AG04450 (cell line): ENCODE results near the gene COL23A1. TPM values are rescaled to one million over a fixed set of nuclear protein-coding genes. Genes with fewer than 3 reads are reported as not detected.

ENCODE experiments used
- CTCF ChIA-PET: fragments of 300-600, 350-600 bp; formaldehyde crosslinking; extraction: SDS; loops from one replicate; lab custom pipeline; 2022; ENCODE audit warnings: antibody characterized with exemption, inconsistent platforms; lab: Charles Lee
- POLR2A ChIA-PET: fragments of 350-600 bp; formaldehyde crosslinking; extraction: SDS; loops from one replicate; lab custom pipeline; 2021; ENCODE audit warnings: antibody characterized with exemption, inconsistent platforms; lab: Yijun Ruan, JAX
- DNase-seq: peaks from one replicate; pipeline ENCODE4 v3.0.0-alpha.2; 2011; ENCODE audit warnings: low read depth, low spot score
- H3K27ac ChIP-seq: one replicate; pipeline ENCODE4 v1.5.1; 2012; ENCODE audit warnings: low read depth, low read length, control low read depth
- H3K27me3 ChIP-seq: one replicate; pipeline ENCODE4 v1.6.0; 2012; ENCODE audit warnings: low read length; ENCODE audit not compliant: control insufficient read depth, insufficient read depth
- H3K4me3 ChIP-seq: 2 replicates; pipeline ENCODE4 v1.5.1; 2011; ENCODE audit warnings: mild to moderate bottlenecking, low read depth, low read length, control low read depth
- H3K9me3 ChIP-seq: 2 replicates; pipeline ENCODE4 v1.5.1; 2012; ENCODE audit warnings: low read length; ENCODE audit not compliant: control insufficient read depth, insufficient read depth
- polyA plus RNA-seq: library from polyadenylated mRNA; depleted of rRNA; stranded (reverse); fragments of >200 nt; gene quantifications from 2 replicates; pipeline ENCODE4 v1.2.3, GENCODE V29; 2011
- TF ChIP-seq, protein P1 (sequence below): IDR thresholded peaks from 2 replicates; pipeline ENCODE4 v1.5.1; 2011; ENCODE audit warnings: low read depth, low read length, control low read depth, inconsistent platforms

Gene COL23A1
- polyA plus RNA-seq, 1 experiment, result not detected

DNA sequence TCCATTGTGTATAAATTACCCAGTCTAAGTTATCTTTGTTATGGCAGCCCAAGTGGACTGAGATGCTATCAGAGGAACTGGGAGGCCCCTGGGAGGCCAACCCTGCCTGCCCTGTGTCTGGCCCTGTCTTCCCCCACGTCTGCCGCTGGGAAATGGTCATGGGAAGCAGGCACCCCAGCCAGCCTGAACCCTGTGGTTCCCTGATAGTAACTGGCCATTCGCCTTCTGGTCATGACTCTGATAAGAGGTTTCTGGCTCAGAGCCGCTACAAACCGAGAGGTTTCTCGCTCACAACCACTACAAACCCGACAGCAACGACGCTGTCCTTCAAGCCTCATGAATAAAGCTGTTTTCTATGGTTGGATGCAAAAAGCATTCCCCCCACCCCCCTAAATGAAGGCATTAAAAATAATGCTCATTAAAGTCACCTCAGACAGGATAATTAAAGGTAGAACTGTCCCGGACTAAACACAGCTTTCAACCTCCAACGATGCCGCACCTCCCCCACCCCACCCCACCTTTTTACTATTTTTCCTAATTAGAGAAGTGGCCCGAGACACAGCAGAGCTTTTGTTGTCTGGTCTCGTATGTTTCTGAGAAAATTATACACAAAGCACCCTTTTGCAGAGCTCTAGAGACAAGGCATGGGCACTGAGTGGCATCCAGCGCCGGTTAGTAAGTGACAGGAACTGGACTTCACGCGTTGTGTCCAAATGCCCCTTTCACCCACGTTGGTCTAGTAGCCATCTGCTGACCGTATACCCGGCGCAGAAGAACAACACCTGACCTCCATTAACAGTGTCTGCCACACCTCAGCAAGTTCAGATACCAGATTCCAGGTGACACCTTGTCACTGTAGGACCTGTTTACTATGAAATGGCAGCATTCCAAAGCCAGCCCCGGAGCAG, 140.8 kb downstream of the COL23A1 start:
- Histone ChIP-seq H3K27me3 (no peaks in the 10 kb centered on the region), H3K4me3 (no peak overlapping the region), H3K9me3 (peaks cover 20% of the 10 kb centered on the region), H3K27ac (no peak overlapping the region)
- TF ChIP-seq, protein P1, sequence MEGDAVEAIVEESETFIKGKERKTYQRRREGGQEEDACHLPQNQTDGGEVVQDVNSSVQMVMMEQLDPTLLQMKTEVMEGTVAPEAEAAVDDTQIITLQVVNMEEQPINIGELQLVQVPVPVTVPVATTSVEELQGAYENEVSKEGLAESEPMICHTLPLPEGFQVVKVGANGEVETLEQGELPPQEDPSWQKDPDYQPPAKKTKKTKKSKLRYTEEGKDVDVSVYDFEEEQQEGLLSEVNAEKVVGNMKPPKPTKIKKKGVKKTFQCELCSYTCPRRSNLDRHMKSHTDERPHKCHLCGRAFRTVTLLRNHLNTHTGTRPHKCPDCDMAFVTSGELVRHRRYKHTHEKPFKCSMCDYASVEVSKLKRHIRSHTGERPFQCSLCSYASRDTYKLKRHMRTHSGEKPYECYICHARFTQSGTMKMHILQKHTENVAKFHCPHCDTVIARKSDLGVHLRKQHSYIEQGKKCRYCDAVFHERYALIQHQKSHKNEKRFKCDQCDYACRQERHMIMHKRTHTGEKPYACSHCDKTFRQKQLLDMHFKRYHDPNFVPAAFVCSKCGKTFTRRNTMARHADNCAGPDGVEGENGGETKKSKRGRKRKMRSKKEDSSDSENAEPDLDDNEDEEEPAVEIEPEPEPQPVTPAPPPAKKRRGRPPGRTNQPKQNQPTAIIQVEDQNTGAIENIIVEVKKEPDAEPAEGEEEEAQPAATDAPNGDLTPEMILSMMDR, result no peak
- CTCF ChIA-PET, result no interaction called here
- POLR2A ChIA-PET, result no interaction called here
- DNase-seq, result no peak

GRCh38 chr5:178445534-178445933, 144.7 kb downstream of the COL23A1 start:
- Histone ChIP-seq H3K27ac (no peak overlapping the region), H3K27me3 (no peaks in the 10 kb centered on the region), H3K4me3 (no peak overlapping the region), H3K9me3 (peaks cover 36% of the 10 kb centered on the region)
- CTCF ChIA-PET, result no interaction called here
- POLR2A ChIA-PET, result no interaction called here
- no peak for DNase-seq
- TF ChIP-seq, protein P1, result no peak

- Histone ChIP-seq H3K4me3 (no peak overlapping the region), H3K27me3 (no peaks in the 10 kb centered on the region), H3K27ac (no peak overlapping the region), H3K9me3 (peaks cover 27% of the 10 kb centered on the region)
- ChIA-PET CTCF (no interaction called here), POLR2A (no interaction called here)
- no peak for DNase-seq
- TF ChIP-seq, protein P1, result no peak
Measured at GRCh38 chr5:178442405-178443257, 147.6 kb downstream of the COL23A1 start.

DNA sequence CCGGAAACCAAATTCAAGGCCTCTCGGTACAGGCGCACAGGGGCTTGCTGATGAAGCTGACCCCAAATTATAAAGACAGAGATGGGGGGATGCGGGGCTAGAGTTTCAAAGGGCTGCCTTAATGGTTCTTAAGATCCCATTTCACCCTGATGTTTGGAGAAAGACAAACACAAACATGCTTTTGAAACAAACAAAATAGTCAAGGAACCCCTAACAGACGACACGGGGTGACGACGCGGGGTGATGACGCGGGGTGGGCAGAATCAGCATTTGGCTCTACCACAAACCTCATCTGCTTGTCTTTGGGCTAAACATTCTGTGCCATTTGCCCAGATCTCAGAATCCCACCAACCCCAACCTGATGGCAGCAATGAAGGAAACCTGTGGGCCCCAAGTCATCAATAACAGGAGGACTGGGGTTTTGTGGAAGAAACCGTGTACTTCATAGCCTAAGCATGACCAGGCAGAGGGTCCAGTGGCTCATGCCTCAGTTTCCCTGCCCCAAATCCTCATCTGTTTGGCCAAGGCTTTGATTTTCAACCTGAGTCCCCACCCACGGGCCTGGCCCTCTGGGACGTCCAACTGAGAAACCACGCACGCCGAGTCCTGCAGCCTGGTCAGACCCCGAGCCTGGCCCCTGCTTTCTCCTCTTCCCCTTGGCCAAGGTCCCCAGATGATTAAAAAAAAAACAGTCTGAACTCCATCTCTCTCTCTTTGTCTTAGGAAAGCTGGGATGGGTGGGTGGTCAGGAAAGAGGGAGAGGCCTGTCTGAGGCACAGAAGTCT, 148.5 kb downstream of the COL23A1 start:
- H3K9me3 ChIP-seq, result peaks cover 30% of the 10 kb centered on the region
- no peak overlapping the region for H3K4me3 ChIP-seq
- no peaks in the 10 kb centered on the region for H3K27me3 ChIP-seq
- no peak overlapping the region for H3K27ac ChIP-seq
- CTCF ChIA-PET, result no interaction called here
- POLR2A ChIA-PET, result no interaction called here
- TF ChIP-seq, protein P1, result no peak
- no peak for DNase-seq
